H1 (cell line): ENCODE results near the gene MEGF9. TPM values are rescaled to one million over a fixed set of nuclear protein-coding genes. Genes with fewer than 3 reads are reported as not detected.

Experiments
- BACH1 ChIP-seq: IDR thresholded peaks from 2 replicates; pipeline ENCODE4 v1.6.1; 2012; ENCODE audit warnings: low read length, improper control_type of control experiment
- CBX8 ChIP-seq: fragments of 300-800, 300-1000 bp; sonication (generic); IDR thresholded peaks from 2 replicates; pipeline ENCODE4 v1.7.1; 2016; ENCODE audit warnings: low read depth, low read length, borderline replicate concordance
- GABPA ChIP-seq: IDR thresholded peaks from 2 replicates; pipeline ENCODE4 v1.6.1; 2011; ENCODE audit warnings: mild to moderate bottlenecking, low read length, moderate library complexity, borderline replicate concordance; ENCODE audit not compliant: insufficient read depth
- JUND ChIP-seq: IDR thresholded peaks from 2 replicates; pipeline ENCODE4 v1.6.1; 2011; ENCODE audit warnings: mild to moderate bottlenecking, improper control_type of control experiment, low read length
- PHF8 ChIP-seq: fragments of 200-600 bp; sonication (generic); conservative IDR thresholded peaks from 2 replicates; pipeline ENCODE4 v1.7.1; 2012; ENCODE audit warnings: low read depth, mild to moderate bottlenecking, inconsistent platforms, low read length, moderate library complexity
- POLR2A ChIP-seq, 2 experiments: IDR thresholded peaks; 1 replicate in 1 of 2; 2 replicates in 1 of 2; pipeline ENCODE4 v1.6.1; 2011; ENCODE audit warnings: low read depth in 2 of 2, low read length in 2 of 2, mild to moderate bottlenecking in 2 of 2; ENCODE audit errors: control extremely low read depth in 1 of 2
- SP1 ChIP-seq: IDR thresholded peaks from 2 replicates; pipeline ENCODE4 v1.6.1; 2011; ENCODE audit warnings: low read depth, low read length
- TCF12 ChIP-seq: IDR thresholded peaks from 2 replicates; pipeline ENCODE4 v1.6.1; 2011; ENCODE audit warnings: low read depth, mild to moderate bottlenecking, low read length
- polyA plus RNA-seq, 7 experiments: library from polyadenylated mRNA; depleted of rRNA in 3 of 7; stranded (reverse) in 5 of 7; unstranded in 2 of 7; fragments of >200 nt in 5 of 7; fragments of 200-250 nt in 2 of 7; gene quantifications; 1 replicate in 5 of 7; 2 replicates in 1 of 7; 4 replicates in 1 of 7; pipeline versions ENCODE4 v1.2.1 to v1.2.3, GENCODE V29; 2011 to 2013; ENCODE audit warnings: missing spikeins in 2 of 7, mixed read lengths in 2 of 7
- total RNA-seq: library from RNA; stranded (reverse); fragmentation: NEBNext Ultra II Directional; extraction: Animal tissue kit (Norgen Biotek cat#: 25700); gene quantifications from 2 replicates; pipeline ENCODE4 v1.2.1, GENCODE V29; 2021
- TF ChIP-seq, protein P1 (sequence below): fragments of 300-600 bp; sonication (generic); IDR thresholded peaks from 2 replicates; pipeline ENCODE4 v1.7.1; 2012; ENCODE audit warnings: low read length, moderate library complexity, mild to moderate bottlenecking, inconsistent platforms; ENCODE audit not compliant: insufficient replicate concordance
- TF ChIP-seq, protein P2 (sequence below): IDR thresholded peaks from 2 replicates; pipeline ENCODE4 v1.6.1; 2011; ENCODE audit warnings: low read depth, mild to moderate bottlenecking, low read length; ENCODE audit not compliant: insufficient read depth
- TF ChIP-seq, protein P3 (sequence below): IDR thresholded peaks from 2 replicates; pipeline ENCODE4 v1.6.1; 2012; ENCODE audit warnings: inconsistent platforms

The MEGF9 gene
- total and polyA plus RNA-seq, 2 of the 8 experiments (the other 6 are each of a cell fraction or from before 2014, with no cell fraction given): 0.45 to 1.8 TPM

DNA sequence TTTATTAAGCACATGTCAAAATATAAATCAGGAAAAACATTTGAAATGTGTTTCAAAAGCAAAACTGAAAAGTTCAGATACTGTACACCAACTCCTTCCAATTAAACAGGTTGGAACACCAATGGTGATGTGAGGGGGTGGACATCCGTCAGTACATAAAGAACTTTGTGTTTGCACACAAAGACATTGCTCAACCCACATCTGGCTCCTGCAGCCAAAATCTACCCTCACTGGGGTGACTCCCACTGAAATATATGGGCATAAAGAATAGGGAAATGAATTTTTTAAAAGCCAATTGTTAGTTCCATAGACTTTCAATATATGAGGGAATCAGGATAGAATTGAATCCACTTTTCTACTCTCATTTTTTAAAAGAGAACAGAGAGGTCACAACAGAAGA, 63.9 kb downstream of the MEGF9 start (continued):
- TF ChIP-seq, protein P1, sequence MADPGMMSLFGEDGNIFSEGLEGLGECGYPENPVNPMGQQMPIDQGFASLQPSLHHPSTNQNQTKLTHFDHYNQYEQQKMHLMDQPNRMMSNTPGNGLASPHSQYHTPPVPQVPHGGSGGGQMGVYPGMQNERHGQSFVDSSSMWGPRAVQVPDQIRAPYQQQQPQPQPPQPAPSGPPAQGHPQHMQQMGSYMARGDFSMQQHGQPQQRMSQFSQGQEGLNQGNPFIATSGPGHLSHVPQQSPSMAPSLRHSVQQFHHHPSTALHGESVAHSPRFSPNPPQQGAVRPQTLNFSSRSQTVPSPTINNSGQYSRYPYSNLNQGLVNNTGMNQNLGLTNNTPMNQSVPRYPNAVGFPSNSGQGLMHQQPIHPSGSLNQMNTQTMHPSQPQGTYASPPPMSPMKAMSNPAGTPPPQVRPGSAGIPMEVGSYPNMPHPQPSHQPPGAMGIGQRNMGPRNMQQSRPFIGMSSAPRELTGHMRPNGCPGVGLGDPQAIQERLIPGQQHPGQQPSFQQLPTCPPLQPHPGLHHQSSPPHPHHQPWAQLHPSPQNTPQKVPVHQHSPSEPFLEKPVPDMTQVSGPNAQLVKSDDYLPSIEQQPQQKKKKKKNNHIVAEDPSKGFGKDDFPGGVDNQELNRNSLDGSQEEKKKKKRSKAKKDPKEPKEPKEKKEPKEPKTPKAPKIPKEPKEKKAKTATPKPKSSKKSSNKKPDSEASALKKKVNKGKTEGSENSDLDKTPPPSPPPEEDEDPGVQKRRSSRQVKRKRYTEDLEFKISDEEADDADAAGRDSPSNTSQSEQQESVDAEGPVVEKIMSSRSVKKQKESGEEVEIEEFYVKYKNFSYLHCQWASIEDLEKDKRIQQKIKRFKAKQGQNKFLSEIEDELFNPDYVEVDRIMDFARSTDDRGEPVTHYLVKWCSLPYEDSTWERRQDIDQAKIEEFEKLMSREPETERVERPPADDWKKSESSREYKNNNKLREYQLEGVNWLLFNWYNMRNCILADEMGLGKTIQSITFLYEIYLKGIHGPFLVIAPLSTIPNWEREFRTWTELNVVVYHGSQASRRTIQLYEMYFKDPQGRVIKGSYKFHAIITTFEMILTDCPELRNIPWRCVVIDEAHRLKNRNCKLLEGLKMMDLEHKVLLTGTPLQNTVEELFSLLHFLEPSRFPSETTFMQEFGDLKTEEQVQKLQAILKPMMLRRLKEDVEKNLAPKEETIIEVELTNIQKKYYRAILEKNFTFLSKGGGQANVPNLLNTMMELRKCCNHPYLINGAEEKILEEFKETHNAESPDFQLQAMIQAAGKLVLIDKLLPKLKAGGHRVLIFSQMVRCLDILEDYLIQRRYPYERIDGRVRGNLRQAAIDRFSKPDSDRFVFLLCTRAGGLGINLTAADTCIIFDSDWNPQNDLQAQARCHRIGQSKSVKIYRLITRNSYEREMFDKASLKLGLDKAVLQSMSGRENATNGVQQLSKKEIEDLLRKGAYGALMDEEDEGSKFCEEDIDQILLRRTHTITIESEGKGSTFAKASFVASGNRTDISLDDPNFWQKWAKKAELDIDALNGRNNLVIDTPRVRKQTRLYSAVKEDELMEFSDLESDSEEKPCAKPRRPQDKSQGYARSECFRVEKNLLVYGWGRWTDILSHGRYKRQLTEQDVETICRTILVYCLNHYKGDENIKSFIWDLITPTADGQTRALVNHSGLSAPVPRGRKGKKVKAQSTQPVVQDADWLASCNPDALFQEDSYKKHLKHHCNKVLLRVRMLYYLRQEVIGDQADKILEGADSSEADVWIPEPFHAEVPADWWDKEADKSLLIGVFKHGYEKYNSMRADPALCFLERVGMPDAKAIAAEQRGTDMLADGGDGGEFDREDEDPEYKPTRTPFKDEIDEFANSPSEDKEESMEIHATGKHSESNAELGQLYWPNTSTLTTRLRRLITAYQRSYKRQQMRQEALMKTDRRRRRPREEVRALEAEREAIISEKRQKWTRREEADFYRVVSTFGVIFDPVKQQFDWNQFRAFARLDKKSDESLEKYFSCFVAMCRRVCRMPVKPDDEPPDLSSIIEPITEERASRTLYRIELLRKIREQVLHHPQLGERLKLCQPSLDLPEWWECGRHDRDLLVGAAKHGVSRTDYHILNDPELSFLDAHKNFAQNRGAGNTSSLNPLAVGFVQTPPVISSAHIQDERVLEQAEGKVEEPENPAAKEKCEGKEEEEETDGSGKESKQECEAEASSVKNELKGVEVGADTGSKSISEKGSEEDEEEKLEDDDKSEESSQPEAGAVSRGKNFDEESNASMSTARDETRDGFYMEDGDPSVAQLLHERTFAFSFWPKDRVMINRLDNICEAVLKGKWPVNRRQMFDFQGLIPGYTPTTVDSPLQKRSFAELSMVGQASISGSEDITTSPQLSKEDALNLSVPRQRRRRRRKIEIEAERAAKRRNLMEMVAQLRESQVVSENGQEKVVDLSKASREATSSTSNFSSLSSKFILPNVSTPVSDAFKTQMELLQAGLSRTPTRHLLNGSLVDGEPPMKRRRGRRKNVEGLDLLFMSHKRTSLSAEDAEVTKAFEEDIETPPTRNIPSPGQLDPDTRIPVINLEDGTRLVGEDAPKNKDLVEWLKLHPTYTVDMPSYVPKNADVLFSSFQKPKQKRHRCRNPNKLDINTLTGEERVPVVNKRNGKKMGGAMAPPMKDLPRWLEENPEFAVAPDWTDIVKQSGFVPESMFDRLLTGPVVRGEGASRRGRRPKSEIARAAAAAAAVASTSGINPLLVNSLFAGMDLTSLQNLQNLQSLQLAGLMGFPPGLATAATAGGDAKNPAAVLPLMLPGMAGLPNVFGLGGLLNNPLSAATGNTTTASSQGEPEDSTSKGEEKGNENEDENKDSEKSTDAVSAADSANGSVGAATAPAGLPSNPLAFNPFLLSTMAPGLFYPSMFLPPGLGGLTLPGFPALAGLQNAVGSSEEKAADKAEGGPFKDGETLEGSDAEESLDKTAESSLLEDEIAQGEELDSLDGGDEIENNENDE: no peak
- TF ChIP-seq GABPA: no peak
- no peak for TF ChIP-seq CBX8
- TF ChIP-seq PHF8: no peak
- no peak for TF ChIP-seq BACH1
- TF ChIP-seq JUND: no peak
- no peak for TF ChIP-seq TCF12
- TF ChIP-seq, protein P2, sequence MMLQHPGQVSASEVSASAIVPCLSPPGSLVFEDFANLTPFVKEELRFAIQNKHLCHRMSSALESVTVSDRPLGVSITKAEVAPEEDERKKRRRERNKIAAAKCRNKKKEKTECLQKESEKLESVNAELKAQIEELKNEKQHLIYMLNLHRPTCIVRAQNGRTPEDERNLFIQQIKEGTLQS: no peak
- TF ChIP-seq SP1: no peak
- TF ChIP-seq POLR2A (IDR thresholded peaks at IDR 0.05; ENCODE audit: control extremely low read depth in 1 of 2, low read depth in 2 of 2, low read length in 2 of 2): no peak
- TF ChIP-seq, protein P3, sequence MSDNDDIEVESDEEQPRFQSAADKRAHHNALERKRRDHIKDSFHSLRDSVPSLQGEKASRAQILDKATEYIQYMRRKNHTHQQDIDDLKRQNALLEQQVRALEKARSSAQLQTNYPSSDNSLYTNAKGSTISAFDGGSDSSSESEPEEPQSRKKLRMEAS: no peak
